Mucosa of descending colon (tissue), 3 donors: ENCODE data around the gene NCF2. TPM values are rescaled to one million over a fixed set of nuclear protein-coding genes. Genes with fewer than 3 reads are reported as not detected.
A peak's percentile ranks its signal among the peaks of the same experiment; 100 is the strongest.

Experiments
- ATAC-seq: fragments of 200-7000 bp; cut with Tn5 transposase; one replicate; pipeline ENCODE4 v1.9.1; 2020; ENCODE audit warnings: mild to moderate bottlenecking, moderate library complexity
- DNase-seq, 3 donors: peaks; one replicate each; pipeline ENCODE4 v3.0.0-alpha.2; 2020
- H3K36me3 ChIP-seq: fragments of 200-600 bp; one replicate; pipeline ENCODE4 v1.8.0; 2021; ENCODE audit warnings: low read depth, mild to moderate bottlenecking
- H3K4me1 ChIP-seq: fragments of 200-600 bp; one replicate; pipeline ENCODE4 v1.8.0; 2021; ENCODE audit warnings: low read depth, mild to moderate bottlenecking
- H3K4me3 ChIP-seq: fragments of 200-600 bp; one replicate; pipeline ENCODE4 v1.8.0; 2021; ENCODE audit warnings: mild to moderate bottlenecking
- H3K9me3 ChIP-seq: fragments of 200-600 bp; one replicate; pipeline ENCODE4 v1.8.0; 2021; ENCODE audit warnings: mild to moderate bottlenecking
- intact Hi-C, 2 donors: fragments of 100-400 bp; cut with DNase I in 1 of 2; cut with micrococcal nuclease in 1 of 2; formaldehyde crosslinking; loops; one replicate each; pipeline versions ENCODE4 v1.11.0 to v1.11.1; 2022; cut with DNase I, micrococcal nuclease
- total RNA-seq, 3 donors: library from RNA; stranded (reverse); fragmentation: NEBNext Ultra II Directional in 2 of 3; extraction: Animal tissue kit (Norgen Biotek cat#: 25700) in 2 of 3; gene quantifications; one replicate each; pipeline versions ENCODE4 v1.2.1 to v1.2.4, GENCODE V29; 2021 to 2023
- TF ChIP-seq, protein P1 (sequence below): fragments of 200-600 bp; IDR thresholded peaks from one replicate; pipeline ENCODE4 v1.8.0; 2022; ENCODE audit warnings: antibody characterized with exemption, mild to moderate bottlenecking
- donor health status: DM: no; HTN: no; CAD: no; lungs with moderate emphysema.
- donor health status: DM: no; HTN: no; CAD: no.
- donor health status: DM: no; HTN: yes; CAD: no.

NCF2 gene
- total RNA-seq, 3 donors from 2014 or later, result 2.0 to 8.9 (median 8.3) TPM

DNA sequence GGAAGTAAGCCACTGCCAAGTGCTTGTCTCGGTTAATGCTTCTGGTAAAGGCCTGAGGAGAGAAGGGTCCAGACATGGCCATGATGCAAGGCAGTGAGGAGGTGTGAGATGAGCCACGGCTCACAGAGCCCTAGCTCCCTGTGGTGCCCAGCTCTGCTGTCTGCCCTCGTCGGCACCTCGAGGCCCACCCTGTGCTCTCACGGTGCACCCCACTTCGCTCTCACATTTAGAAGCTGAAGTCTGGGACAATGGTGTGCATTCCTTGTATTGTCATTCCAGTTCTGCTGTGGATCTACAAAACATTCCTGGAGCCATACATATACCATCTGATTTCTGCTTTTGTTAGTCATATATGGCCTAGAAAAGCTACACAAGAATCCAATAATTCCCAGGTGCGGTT lies 3.3 kb downstream of the NCF2 start:
- ATAC-seq (no peak), DNase-seq (no peak)
- Histone ChIP-seq H3K4me3 (no peak overlapping the region), H3K36me3 (no peaks in the 10 kb centered on the region), H3K9me3 (no peaks in the 10 kb centered on the region), H3K4me1 (peaks cover 9% of the 10 kb centered on the region)
- intact Hi-C loops, result no loop called here
- TF ChIP-seq, protein P1, sequence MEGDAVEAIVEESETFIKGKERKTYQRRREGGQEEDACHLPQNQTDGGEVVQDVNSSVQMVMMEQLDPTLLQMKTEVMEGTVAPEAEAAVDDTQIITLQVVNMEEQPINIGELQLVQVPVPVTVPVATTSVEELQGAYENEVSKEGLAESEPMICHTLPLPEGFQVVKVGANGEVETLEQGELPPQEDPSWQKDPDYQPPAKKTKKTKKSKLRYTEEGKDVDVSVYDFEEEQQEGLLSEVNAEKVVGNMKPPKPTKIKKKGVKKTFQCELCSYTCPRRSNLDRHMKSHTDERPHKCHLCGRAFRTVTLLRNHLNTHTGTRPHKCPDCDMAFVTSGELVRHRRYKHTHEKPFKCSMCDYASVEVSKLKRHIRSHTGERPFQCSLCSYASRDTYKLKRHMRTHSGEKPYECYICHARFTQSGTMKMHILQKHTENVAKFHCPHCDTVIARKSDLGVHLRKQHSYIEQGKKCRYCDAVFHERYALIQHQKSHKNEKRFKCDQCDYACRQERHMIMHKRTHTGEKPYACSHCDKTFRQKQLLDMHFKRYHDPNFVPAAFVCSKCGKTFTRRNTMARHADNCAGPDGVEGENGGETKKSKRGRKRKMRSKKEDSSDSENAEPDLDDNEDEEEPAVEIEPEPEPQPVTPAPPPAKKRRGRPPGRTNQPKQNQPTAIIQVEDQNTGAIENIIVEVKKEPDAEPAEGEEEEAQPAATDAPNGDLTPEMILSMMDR, result no peak

DNA sequence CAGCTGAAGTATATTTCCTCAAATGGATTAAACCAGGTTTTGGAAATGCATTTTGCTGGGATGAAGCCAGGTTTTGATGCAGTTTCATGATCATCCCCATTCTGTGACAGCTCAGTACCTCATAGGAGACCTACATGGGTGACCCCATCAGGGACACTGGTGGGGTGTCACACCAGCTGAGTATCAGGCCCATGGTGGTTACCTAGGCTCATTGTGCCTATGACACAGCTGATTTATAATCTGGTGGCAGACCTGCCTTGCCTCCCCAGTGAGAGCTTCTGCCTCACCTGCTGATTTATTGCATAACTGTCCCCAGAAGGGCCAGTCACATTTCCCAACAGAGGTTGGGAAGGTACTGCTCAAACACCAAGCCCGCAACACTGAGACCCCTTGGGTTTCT lies 3.8 kb downstream of the NCF2 start:
- H3K4me1 ChIP-seq, result peaks cover 9% of the 10 kb centered on the region
- H3K36me3 ChIP-seq, result no peaks in the 10 kb centered on the region
- H3K4me3 ChIP-seq, result no peak overlapping the region
- intact Hi-C loops, result no loop called here
- ATAC-seq (no peak), DNase-seq (no peak)
- TF ChIP-seq, protein P1, result no peak
- no peaks in the 10 kb centered on the region for H3K9me3 ChIP-seq

DNA sequence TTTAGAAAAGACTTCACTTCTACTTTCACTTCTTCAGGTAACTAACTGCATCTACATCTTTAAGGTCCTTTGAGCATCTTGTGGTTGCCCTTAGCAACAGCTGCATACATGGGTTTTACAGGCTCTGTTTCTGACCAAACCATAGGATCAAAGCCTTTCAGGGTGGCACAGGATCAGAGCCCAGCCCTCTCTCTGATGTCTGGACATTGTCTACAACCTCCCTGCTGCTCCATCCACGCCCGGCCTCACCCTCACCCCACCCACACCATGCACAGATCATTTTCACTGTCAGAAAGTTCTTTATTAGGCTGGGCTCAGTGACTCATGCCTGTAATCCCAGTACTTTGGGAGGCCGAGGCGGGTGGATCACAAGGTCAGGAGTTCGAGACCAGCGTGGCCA lies 5.2 kb downstream of the NCF2 start:
- Histone ChIP-seq H3K36me3 (no peaks in the 10 kb centered on the region), H3K4me1 (peaks cover 9% of the 10 kb centered on the region), H3K4me3 (no peak overlapping the region), H3K9me3 (no peaks in the 10 kb centered on the region)
- ATAC-seq (peak; percentile 74), DNase-seq (peak in 1 of 3 donors; percentile 25)
- TF ChIP-seq, protein P1, result no peak
- intact Hi-C loops, result no loop called here

DNA sequence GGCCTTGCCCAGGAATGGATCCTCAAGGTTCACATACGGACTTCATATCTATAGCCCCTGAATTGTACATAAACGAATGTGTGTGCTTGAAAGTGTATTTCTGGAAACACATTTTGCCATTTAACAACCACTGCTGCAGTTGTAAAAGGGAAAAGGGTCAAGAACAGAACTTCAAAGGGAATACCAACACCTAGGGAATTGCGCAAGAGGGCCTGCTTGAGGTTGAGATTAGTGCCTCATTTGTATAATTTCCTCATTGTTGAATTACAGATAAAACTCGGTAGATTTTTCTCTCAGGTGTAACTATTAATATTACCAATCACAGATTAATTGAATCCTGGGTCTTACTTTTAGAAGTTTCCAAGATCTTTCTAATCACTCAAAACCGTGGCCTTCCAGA lies 6.1 kb downstream of the NCF2 start:
- DNase-seq (no peak), ATAC-seq (no peak)
- peaks cover 5% of the 10 kb centered on the region for H3K4me1 ChIP-seq
- no peaks in the 10 kb centered on the region for H3K36me3 ChIP-seq
- intact Hi-C loops, result no loop called here
- TF ChIP-seq, protein P1, result no peak
- no peak overlapping the region for H3K4me3 ChIP-seq
- no peaks in the 10 kb centered on the region for H3K9me3 ChIP-seq

DNA sequence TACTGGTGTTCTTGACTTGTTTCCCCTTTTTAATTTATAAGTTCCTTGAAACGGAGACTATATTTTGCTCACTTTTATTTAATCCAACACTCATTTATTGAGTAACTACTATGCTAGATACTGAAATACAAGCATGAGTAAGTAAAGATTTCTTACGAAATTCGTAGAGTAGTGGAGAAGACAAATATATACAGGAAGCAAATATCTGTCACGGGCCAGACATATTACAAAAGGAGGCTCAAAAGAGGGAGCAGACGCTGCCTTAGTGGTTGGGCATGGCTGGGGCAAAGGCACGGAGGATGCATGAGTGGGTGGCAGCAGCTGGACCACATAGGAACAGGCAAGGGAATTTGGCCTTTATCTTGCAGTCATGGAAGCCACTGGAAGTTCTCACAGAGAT lies 6.8 kb downstream of the NCF2 start:
- H3K9me3 ChIP-seq, result no peaks in the 10 kb centered on the region
- H3K4me3 ChIP-seq, result no peak overlapping the region
- DNase-seq (no peak), ATAC-seq (no peak)
- intact Hi-C loops, result no loop called here
- no peaks in the 10 kb centered on the region for H3K36me3 ChIP-seq
- no peaks in the 10 kb centered on the region for H3K4me1 ChIP-seq
- TF ChIP-seq, protein P1, result no peak
